Karpas-422 (cell line): ENCODE results near the gene IGSF11. TPM values are rescaled to one million over a fixed set of nuclear protein-coding genes. Genes with fewer than 3 reads are reported as not detected.

ENCODE experiments used
- DNase-seq: peaks from one replicate; pipeline ENCODE4 v3.0.0-alpha.2; 2015
- H2AFZ ChIP-seq: fragments of 200-600 bp; sonication (generic); 2 replicates; pipeline ENCODE4 v1.6.1; 2014; ENCODE audit warnings: antibody characterized with exemption, low read length, mixed read lengths
- H3K27ac ChIP-seq: fragments of 200-600 bp; sonication (generic); 2 replicates; pipeline ENCODE4 v1.5.1; 2014; ENCODE audit warnings: mild to moderate bottlenecking, low read length, moderate library complexity
- H3K27me3 ChIP-seq: fragments of 200-600 bp; sonication (generic); 2 replicates; pipeline ENCODE4 v1.6.1; 2014; ENCODE audit warnings: low read length, mixed read lengths
- H3K36me3 ChIP-seq: fragments of 200-600 bp; sonication (generic); 2 replicates; pipeline ENCODE4 v1.6.1; 2014; ENCODE audit warnings: low read length, mixed read lengths; ENCODE audit not compliant: insufficient read depth
- H3K4me1 ChIP-seq: fragments of 200-600 bp; sonication (generic); 2 replicates; pipeline ENCODE4 v1.6.1; 2014; ENCODE audit warnings: mild to moderate bottlenecking, low read length, mixed read lengths
- H3K4me2 ChIP-seq: fragments of 200-600 bp; sonication (generic); 2 replicates; pipeline ENCODE4 v1.6.1; 2014; ENCODE audit warnings: low read length, low read depth, mild to moderate bottlenecking; ENCODE audit not compliant: poor library complexity, severe bottlenecking
- H3K4me3 ChIP-seq: fragments of 200-600 bp; sonication (generic); 2 replicates; pipeline ENCODE4 v1.5.1; 2014; ENCODE audit warnings: mild to moderate bottlenecking, antibody characterized with exemption, low read length, mixed read lengths
- H3K79me2 ChIP-seq: fragments of 200-600 bp; sonication (generic); 2 replicates; pipeline ENCODE4 v1.6.1; 2014; ENCODE audit warnings: mild to moderate bottlenecking, low read length, mixed read lengths
- H3K9ac ChIP-seq: fragments of 200-600 bp; sonication (generic); 2 replicates; pipeline ENCODE4 v1.6.0; 2014; ENCODE audit warnings: low read length
- H3K9me2 ChIP-seq: fragments of 200-600 bp; sonication (generic), shearing (Covaris generic); replicated peaks from 2 replicates; pipeline ENCODE4 v1.6.0; 2014; ENCODE audit warnings: mild to moderate bottlenecking, low read length, moderate library complexity; ENCODE audit not compliant: insufficient read depth
- H3K9me3 ChIP-seq: fragments of 300-700, 200-600 bp; sonication (generic); 2 replicates; pipeline ENCODE4 v1.6.1; 2014; ENCODE audit warnings: low read length, mixed read lengths
- H4K20me1 ChIP-seq: fragments of 200-600 bp; sonication (generic); 2 replicates; pipeline ENCODE4 v1.6.1; 2014; ENCODE audit warnings: mild to moderate bottlenecking, antibody characterized with exemption, low read length, low read depth; ENCODE audit not compliant: insufficient read depth
- total RNA-seq: library from RNA; depleted of rRNA; stranded (reverse); fragments of >200 nt; shearing (Covaris generic); gene quantifications from 2 replicates; pipeline ENCODE4 v1.2.3, GENCODE V29; 2014; ENCODE audit warnings: low replicate concordance

The IGSF11 gene
- total RNA-seq, 1 experiment from 2014 or later: not detected

DNA sequence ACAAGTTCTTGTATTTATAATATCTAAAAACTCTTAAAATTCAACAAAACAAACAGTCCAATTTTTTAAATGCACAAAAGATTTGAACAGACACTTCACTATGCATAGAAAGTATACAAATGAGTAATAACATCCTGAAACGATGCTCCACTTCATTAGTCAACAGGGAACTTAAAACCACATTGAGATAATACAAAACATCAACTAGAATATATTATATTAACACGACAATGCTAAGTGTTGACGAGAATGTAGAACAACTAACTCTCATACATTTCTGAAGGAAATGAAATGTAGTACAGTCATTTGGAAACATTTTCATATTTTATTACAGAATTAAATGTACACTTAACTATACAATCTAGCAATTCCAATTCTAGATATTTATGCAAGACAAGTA is 93.4 kb downstream of the IGSF11 start:
- Histone ChIP-seq H3K9ac (no peak overlapping the region), H3K79me2 (no peaks in the 10 kb centered on the region), H2AFZ (no peak overlapping the region), H3K27me3 (no peaks in the 10 kb centered on the region), H3K4me1 (no peaks in the 10 kb centered on the region), H3K4me2 (no peak overlapping the region), H4K20me1 (no peaks in the 10 kb centered on the region), H3K9me2 (no peaks in the 10 kb centered on the region), H3K36me3 (no peaks in the 10 kb centered on the region), H3K4me3 (no peak overlapping the region), H3K9me3 (no peaks in the 10 kb centered on the region), H3K27ac (no peak overlapping the region)
- no peak for DNase-seq

DNA sequence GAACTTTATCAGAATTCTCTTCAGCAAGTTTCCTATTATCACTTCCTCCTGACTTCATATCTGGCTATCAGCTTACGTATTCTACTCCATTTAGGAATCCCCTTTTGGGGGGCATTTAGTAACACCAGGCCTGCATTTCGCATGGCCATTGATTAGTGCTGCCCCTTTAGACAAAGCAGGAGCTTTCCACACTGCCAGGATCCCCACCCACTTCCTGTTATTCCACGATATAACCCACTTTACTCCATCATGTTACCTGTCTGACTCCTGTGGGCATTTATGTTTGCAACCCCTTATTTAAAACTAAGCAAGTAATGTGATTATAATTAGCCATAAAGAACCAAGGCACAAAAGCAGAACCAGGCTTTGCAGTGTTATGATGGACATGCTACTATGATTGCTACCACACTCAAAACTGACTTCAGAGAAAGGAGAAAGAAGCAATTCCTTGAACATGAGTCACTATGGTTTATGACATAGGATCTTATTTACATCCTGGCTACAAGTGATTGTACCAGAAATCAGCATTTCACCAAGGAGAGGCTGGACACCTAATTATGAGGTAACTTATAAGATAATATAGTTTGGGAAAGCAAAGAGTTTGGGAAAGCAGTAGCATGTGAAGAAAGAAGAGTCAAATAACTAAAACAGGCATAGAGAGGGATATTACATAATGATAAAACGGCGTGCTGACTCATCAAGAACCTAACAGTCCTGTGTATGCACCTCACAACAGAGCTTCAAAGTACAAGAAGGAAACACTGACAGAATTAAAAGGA is 96.3 kb downstream of the IGSF11 start:
- Histone ChIP-seq H3K4me3 (no peak overlapping the region), H3K79me2 (no peaks in the 10 kb centered on the region), H3K9me2 (no peaks in the 10 kb centered on the region), H3K27ac (no peak overlapping the region), H3K4me1 (no peaks in the 10 kb centered on the region), H3K9ac (no peak overlapping the region), H3K27me3 (no peaks in the 10 kb centered on the region), H2AFZ (no peak overlapping the region), H3K4me2 (no peak overlapping the region), H3K36me3 (no peaks in the 10 kb centered on the region), H3K9me3 (no peaks in the 10 kb centered on the region), H4K20me1 (no peaks in the 10 kb centered on the region)
- DNase-seq: no peak

DNA sequence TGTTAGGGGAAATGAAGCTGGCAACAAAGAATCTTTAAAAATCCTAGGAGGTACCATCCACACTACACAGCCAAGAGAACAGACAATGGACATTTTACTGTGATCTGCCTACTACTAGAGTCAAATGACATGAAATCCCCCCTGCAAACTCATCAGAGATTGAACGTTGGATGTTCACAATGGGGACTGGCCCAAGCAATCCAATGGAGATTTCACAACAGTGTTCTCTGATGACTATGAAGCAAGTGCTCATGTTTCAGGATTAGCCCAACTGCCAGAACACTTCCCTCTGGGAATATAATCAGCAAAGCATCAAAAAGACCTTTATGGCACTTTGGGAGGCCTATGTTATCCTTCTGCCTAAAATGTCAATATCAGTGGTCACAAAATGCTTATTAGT is 97.8 kb downstream of the IGSF11 start:
- no peak overlapping the region for H2AFZ ChIP-seq

DNA sequence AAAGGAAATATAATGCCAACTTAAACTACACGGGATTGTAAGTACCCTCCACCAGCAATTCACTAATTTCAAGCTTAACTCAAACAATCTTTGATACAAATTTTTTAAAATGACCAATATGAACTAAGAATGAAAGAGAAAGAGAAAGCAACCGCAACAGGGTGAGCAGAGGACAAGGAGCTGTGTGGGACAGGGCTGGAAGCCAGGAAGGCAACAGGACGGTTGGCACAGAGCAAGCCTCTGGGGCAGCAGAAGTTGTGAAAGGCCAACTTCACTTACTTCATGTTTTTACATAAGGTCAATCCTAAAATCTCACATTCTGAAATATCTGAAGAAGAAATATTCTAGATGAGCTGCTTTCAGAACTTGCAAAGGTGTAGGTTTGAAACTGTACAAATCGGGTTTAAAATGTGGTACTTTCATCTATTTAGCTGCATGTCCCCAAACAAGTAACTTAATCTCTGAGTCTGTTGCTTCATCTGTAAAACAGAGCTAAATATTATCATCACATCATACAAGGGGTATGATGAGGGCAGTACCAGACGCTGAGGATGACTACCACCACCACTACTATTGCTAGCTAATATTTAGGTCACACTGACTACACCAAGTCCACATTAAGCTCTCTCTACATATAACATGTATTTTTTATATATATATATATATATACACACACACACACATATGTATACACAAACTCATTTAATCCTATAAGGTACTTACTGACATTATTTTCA is 101.7 kb downstream of the IGSF11 start:
- Histone ChIP-seq H3K4me2 (no peak overlapping the region), H4K20me1 (no peaks in the 10 kb centered on the region), H3K27me3 (no peaks in the 10 kb centered on the region), H3K27ac (no peak overlapping the region), H3K36me3 (no peaks in the 10 kb centered on the region), H3K9me3 (no peaks in the 10 kb centered on the region), H2AFZ (no peak overlapping the region), H3K9ac (no peak overlapping the region), H3K4me1 (no peaks in the 10 kb centered on the region), H3K79me2 (no peaks in the 10 kb centered on the region), H3K4me3 (no peak overlapping the region), H3K9me2 (no peaks in the 10 kb centered on the region)
- DNase-seq: no peak

More for the DNA sequence above, 97.8 kb downstream of the IGSF11 start:
- H4K20me1 ChIP-seq: no peaks in the 10 kb centered on the region
- no peaks in the 10 kb centered on the region for H3K9me3 ChIP-seq
- H3K36me3 ChIP-seq: no peaks in the 10 kb centered on the region
- no peaks in the 10 kb centered on the region for H3K79me2 ChIP-seq
- H3K9ac ChIP-seq: no peak overlapping the region
- H3K4me1 ChIP-seq: no peaks in the 10 kb centered on the region
- no peak overlapping the region for H3K4me3 ChIP-seq
- no peak for DNase-seq
- no peaks in the 10 kb centered on the region for H3K9me2 ChIP-seq
- H3K27ac ChIP-seq: no peak overlapping the region
- H3K27me3 ChIP-seq: no peaks in the 10 kb centered on the region
- no peak overlapping the region for H3K4me2 ChIP-seq

- no peak overlapping the region for H3K9ac ChIP-seq
- no peak overlapping the region for H3K27ac ChIP-seq
- H3K36me3 ChIP-seq: no peaks in the 10 kb centered on the region
- no peaks in the 10 kb centered on the region for H3K4me1 ChIP-seq
- H3K9me3 ChIP-seq: no peaks in the 10 kb centered on the region
- H4K20me1 ChIP-seq: no peaks in the 10 kb centered on the region
- no peaks in the 10 kb centered on the region for H3K79me2 ChIP-seq
- no peaks in the 10 kb centered on the region for H3K27me3 ChIP-seq
- H3K9me2 ChIP-seq: no peaks in the 10 kb centered on the region
- DNase-seq: no peak
- H3K4me2 ChIP-seq: no peak overlapping the region
- H3K4me3 ChIP-seq: no peak overlapping the region
- H2AFZ ChIP-seq: no peak overlapping the region
Measured at GRCh38 chr3:118931996-118932395, 102.7 kb downstream of the IGSF11 start.

DNA sequence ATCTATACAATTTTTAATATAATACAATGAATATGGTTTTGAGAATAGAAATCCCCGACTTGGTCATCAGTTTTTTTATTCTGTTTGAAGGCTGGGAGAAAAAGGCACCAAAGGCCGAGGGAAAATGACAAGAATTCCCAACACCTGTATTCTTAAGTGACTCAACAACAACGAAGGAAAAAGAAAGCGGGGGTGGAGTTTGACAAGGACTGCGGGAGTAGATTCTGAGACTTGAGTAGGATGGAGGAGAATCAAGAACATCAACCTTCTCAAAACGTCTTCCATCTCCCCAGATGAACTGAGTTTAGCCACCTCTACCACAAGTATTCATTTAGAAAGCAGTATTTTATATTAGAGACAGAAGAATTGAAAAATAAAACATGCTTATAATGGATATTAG is 107.2 kb downstream of the IGSF11 start:
- H3K9me2 ChIP-seq: no peaks in the 10 kb centered on the region
- no peak for DNase-seq
- no peaks in the 10 kb centered on the region for H3K9me3 ChIP-seq
- H3K79me2 ChIP-seq: no peaks in the 10 kb centered on the region
- no peak overlapping the region for H3K4me3 ChIP-seq
- no peak overlapping the region for H3K27ac ChIP-seq
- H3K27me3 ChIP-seq: no peaks in the 10 kb centered on the region
- H3K4me2 ChIP-seq: no peak overlapping the region
- H4K20me1 ChIP-seq: no peaks in the 10 kb centered on the region
- no peak overlapping the region for H3K9ac ChIP-seq
- no peaks in the 10 kb centered on the region for H3K36me3 ChIP-seq
- no peaks in the 10 kb centered on the region for H3K4me1 ChIP-seq
- H2AFZ ChIP-seq: no peak overlapping the region

DNA sequence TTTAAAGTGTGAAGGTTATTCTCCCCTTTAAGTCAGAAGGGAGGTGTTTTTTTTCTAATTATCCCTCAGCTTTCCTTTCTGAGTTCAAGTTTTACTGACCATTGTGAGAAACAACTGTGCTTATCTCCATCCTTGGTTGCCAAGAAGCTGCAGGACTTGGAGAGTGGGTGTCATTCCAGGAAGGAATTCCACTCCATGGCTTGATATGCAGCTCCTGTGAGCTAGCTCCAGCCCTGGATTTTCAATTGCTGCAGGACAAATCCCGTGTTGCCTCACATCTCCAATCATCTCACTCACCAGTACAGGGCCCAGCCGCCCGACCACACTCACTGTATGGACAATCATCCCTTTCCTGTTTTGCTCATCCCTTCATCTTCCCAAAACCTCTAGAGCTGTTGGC is 122.5 kb downstream of the IGSF11 start:
- Histone ChIP-seq H4K20me1 (no peaks in the 10 kb centered on the region), H3K4me1 (no peaks in the 10 kb centered on the region), H3K79me2 (no peaks in the 10 kb centered on the region), H3K9me2 (no peaks in the 10 kb centered on the region), H3K4me3 (no peak overlapping the region), H3K27me3 (no peaks in the 10 kb centered on the region), H3K4me2 (no peak overlapping the region), H3K9me3 (no peaks in the 10 kb centered on the region), H3K36me3 (no peaks in the 10 kb centered on the region), H2AFZ (no peak overlapping the region), H3K27ac (no peak overlapping the region), H3K9ac (no peak overlapping the region)
- no peak for DNase-seq

GRCh38 chr3:118910332-118910731 is 124.3 kb downstream of the IGSF11 start:
- Histone ChIP-seq H3K9ac (no peak overlapping the region), H3K27ac (no peak overlapping the region), H3K9me3 (no peaks in the 10 kb centered on the region), H3K27me3 (no peaks in the 10 kb centered on the region), H3K4me2 (no peak overlapping the region), H3K4me3 (no peak overlapping the region), H3K4me1 (no peaks in the 10 kb centered on the region), H3K36me3 (no peaks in the 10 kb centered on the region), H2AFZ (no peak overlapping the region), H4K20me1 (no peaks in the 10 kb centered on the region), H3K9me2 (no peaks in the 10 kb centered on the region), H3K79me2 (no peaks in the 10 kb centered on the region)
- DNase-seq: no peak
